ENCODE results near the gene PITHD1.

DNA sequence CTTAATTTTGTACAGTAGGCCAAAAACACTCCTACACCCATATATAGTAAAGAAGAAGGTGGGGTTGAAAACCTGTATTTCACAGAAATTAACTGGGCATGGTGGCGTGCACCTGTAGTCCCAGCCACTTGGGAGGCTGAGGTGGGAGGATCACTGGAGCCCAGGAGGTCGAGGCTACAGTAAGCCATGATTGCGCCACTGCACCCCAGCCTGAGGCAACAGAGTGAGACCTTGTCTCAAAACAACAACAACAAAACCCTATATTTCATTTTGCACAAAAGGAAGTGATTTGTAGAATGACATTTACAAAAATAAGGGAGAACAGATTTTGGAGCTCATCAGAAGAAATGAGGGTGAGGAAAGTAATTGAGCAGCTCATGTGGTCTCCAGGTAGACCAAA, 10.5 kb downstream of the PITHD1 start:
- TF ChIP-seq, protein P1, sequence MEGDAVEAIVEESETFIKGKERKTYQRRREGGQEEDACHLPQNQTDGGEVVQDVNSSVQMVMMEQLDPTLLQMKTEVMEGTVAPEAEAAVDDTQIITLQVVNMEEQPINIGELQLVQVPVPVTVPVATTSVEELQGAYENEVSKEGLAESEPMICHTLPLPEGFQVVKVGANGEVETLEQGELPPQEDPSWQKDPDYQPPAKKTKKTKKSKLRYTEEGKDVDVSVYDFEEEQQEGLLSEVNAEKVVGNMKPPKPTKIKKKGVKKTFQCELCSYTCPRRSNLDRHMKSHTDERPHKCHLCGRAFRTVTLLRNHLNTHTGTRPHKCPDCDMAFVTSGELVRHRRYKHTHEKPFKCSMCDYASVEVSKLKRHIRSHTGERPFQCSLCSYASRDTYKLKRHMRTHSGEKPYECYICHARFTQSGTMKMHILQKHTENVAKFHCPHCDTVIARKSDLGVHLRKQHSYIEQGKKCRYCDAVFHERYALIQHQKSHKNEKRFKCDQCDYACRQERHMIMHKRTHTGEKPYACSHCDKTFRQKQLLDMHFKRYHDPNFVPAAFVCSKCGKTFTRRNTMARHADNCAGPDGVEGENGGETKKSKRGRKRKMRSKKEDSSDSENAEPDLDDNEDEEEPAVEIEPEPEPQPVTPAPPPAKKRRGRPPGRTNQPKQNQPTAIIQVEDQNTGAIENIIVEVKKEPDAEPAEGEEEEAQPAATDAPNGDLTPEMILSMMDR (conservative IDR thresholded peaks at IDR 0.05), result no peak
- no peak for TF ChIP-seq ZFX (IDR thresholded peaks at IDR 0.05)
